Fibroblast of lung (primary cell): ENCODE results near the gene EFCAB6. TPM values are rescaled to one million over a fixed set of nuclear protein-coding genes. Genes with fewer than 3 reads are reported as not detected.

Source experiments
- DNase-seq, 2 donors: peaks; one replicate each; pipeline versions ENCODE4 v3.0.0 to v3.0.0-alpha.2; 2010; ENCODE audit warnings: low read depth in 2 of 2
- H2AFZ ChIP-seq: 2 replicates; pipeline ENCODE4 v1.5.1; 2012; ENCODE audit warnings: low read length, control low read depth, inconsistent platforms
- H3K27ac ChIP-seq: 2 replicates; pipeline ENCODE4 v1.5.1; 2011; ENCODE audit warnings: low read length, control low read depth; ENCODE audit not compliant: insufficient read depth
- H3K27me3 ChIP-seq: 2 replicates; pipeline ENCODE4 v1.5.1; 2011; ENCODE audit warnings: mild to moderate bottlenecking, low read length; ENCODE audit not compliant: control insufficient read depth, insufficient read depth
- H3K36me3 ChIP-seq: 2 replicates; pipeline ENCODE4 v1.5.1; 2011; ENCODE audit warnings: low read length; ENCODE audit not compliant: control insufficient read depth, insufficient read depth
- H3K4me1 ChIP-seq: 2 replicates; pipeline ENCODE4 v1.5.1; 2011; ENCODE audit warnings: low read length; ENCODE audit not compliant: control insufficient read depth, insufficient read depth; ENCODE audit errors: extremely low read depth
- H3K4me2 ChIP-seq: 2 replicates; pipeline ENCODE4 v1.5.1; 2011; ENCODE audit warnings: low read length, control low read depth; ENCODE audit not compliant: insufficient read depth; ENCODE audit errors: extremely low read depth
- H3K4me3 ChIP-seq, 4 experiments: fragments of 200-600 bp in 1 of 4; sonication (generic) in 1 of 4; replicated peaks in 1 of 4; 2 replicates each; pipeline ENCODE4 v1.5.1; 2011 to 2016; ENCODE audit warnings: low read length in 4 of 4, low read depth in 3 of 4, mild to moderate bottlenecking in 3 of 4, control low read depth in 2 of 4, inconsistent platforms in 1 of 4, mixed read lengths in 1 of 4; ENCODE audit not compliant: insufficient read depth in 1 of 4; ENCODE audit errors: control extremely low read depth in 1 of 4
- H3K79me2 ChIP-seq: 2 replicates; pipeline ENCODE4 v1.5.1; 2012; ENCODE audit warnings: mild to moderate bottlenecking, low read length, inconsistent platforms; ENCODE audit not compliant: control insufficient read depth, insufficient read depth
- H3K9ac ChIP-seq: 2 replicates; pipeline ENCODE4 v1.5.1; 2011; ENCODE audit warnings: mild to moderate bottlenecking, low read length, control low read depth; ENCODE audit not compliant: insufficient read depth
- H3K9me3 ChIP-seq: 2 replicates; pipeline ENCODE4 v1.5.1; 2012; ENCODE audit warnings: low read depth, low read length; ENCODE audit not compliant: control insufficient read depth, insufficient read depth
- H4K20me1 ChIP-seq: 2 replicates; pipeline ENCODE4 v1.5.1; 2011; ENCODE audit warnings: low read length; ENCODE audit not compliant: control insufficient read depth, insufficient read depth; ENCODE audit errors: extremely low read depth
- CTCF ChIP-seq, 2 donors: IDR thresholded peaks in 1 of 2; conservative IDR thresholded peaks in 1 of 2; 1 replicate in 1 of 2; 2 replicates in 1 of 2; pipeline ENCODE4 v1.5.1; 2011 to 2012; ENCODE audit warnings: low read length in 2 of 2, control low read depth in 1 of 2, inconsistent platforms in 1 of 2, low read depth in 1 of 2, mild to moderate bottlenecking in 1 of 2
- EZH2 ChIP-seq: IDR thresholded peaks from 2 replicates; pipeline ENCODE4 v1.5.1; 2012; ENCODE audit warnings: low read length, control low read depth, mild to moderate bottlenecking; ENCODE audit errors: missing control alignments
- polyA plus RNA-seq, 2 donors: library from polyadenylated mRNA; depleted of rRNA in 1 of 2; stranded (reverse) in 1 of 2; unstranded in 1 of 2; fragments of >200 nt; gene quantifications; 2 replicates each; pipeline ENCODE4 v1.2.1, GENCODE V29; 2011 to 2012; ENCODE audit warnings: missing spikeins in 1 of 2
- total RNA-seq: library from RNA; depleted of rRNA; stranded (reverse); fragments of >200 nt; gene quantifications from 2 replicates; pipeline ENCODE4 v1.2.1, GENCODE V29; 2014

EFCAB6 gene
- total and polyA plus RNA-seq, 2 donors (not counting 1 experiment from before 2014, with no cell fraction given), result 1.0 to 1.5 TPM

GRCh38 chr22:43855431-43855830 is 43.3 kb upstream of the EFCAB6 start:
- no peak overlapping the region for H3K4me2 ChIP-seq
- no peaks in the 10 kb centered on the region for H3K9me3 ChIP-seq
- H3K9ac ChIP-seq, result no peak overlapping the region
- no peaks in the 10 kb centered on the region for H4K20me1 ChIP-seq
- no peak for TF ChIP-seq CTCF (conservative IDR thresholded peaks at IDR 0.05 in 1 of 2, IDR thresholded peaks at IDR 0.05 in 1 of 2; ENCODE audit: low read depth in 1 of 2, low read length in 2 of 2)
- no peaks in the 10 kb centered on the region for H3K36me3 ChIP-seq
- no peak overlapping the region for H3K27ac ChIP-seq
- no peak overlapping the region for H3K4me3 ChIP-seq
- DNase-seq, result no peak
- H3K4me1 ChIP-seq, result no peaks in the 10 kb centered on the region
- peaks cover 13% of the 10 kb centered on the region for H3K27me3 ChIP-seq
- H2AFZ ChIP-seq, result no peak overlapping the region
- no peaks in the 10 kb centered on the region for H3K79me2 ChIP-seq

GRCh38 chr22:43854786-43855271 is 42.7 kb upstream of the EFCAB6 start:
- TF ChIP-seq CTCF (conservative IDR thresholded peaks at IDR 0.05 in 1 of 2, IDR thresholded peaks at IDR 0.05 in 1 of 2; ENCODE audit: low read depth in 1 of 2, low read length in 2 of 2) (no peak), EZH2 (no peak)
- no peak for DNase-seq
- no peaks in the 10 kb centered on the region for H4K20me1 ChIP-seq

GRCh38 chr22:43854121-43854785 is 42.1 kb upstream of the EFCAB6 start:
- Histone ChIP-seq H2AFZ (no peak overlapping the region), H3K9me3 (no peaks in the 10 kb centered on the region), H3K27me3 (peaks cover 17% of the 10 kb centered on the region), H3K9ac (no peak overlapping the region), H3K79me2 (no peaks in the 10 kb centered on the region), H3K4me3 (no peak overlapping the region), H3K36me3 (no peaks in the 10 kb centered on the region), H3K4me2 (no peak overlapping the region), H3K4me1 (no peaks in the 10 kb centered on the region), H4K20me1 (no peaks in the 10 kb centered on the region), H3K27ac (no peak overlapping the region)
- no peak for DNase-seq
- TF ChIP-seq EZH2 (no peak), CTCF (conservative IDR thresholded peaks at IDR 0.05 in 1 of 2, IDR thresholded peaks at IDR 0.05 in 1 of 2; ENCODE audit: low read depth in 1 of 2, low read length in 2 of 2) (no peak)

More at GRCh38 chr22:43854786-43855271, 42.7 kb upstream of the EFCAB6 start:
- Histone ChIP-seq H3K9me3 (no peaks in the 10 kb centered on the region), H3K27ac (no peak overlapping the region), H3K36me3 (no peaks in the 10 kb centered on the region), H3K4me2 (no peak overlapping the region), H2AFZ (no peak overlapping the region), H3K4me3 (no peak overlapping the region), H3K79me2 (no peaks in the 10 kb centered on the region), H3K27me3 (peaks cover 15% of the 10 kb centered on the region), H3K4me1 (no peaks in the 10 kb centered on the region), H3K9ac (no peak overlapping the region)
